Measurements from ENCODE around the gene NF2.

DNA sequence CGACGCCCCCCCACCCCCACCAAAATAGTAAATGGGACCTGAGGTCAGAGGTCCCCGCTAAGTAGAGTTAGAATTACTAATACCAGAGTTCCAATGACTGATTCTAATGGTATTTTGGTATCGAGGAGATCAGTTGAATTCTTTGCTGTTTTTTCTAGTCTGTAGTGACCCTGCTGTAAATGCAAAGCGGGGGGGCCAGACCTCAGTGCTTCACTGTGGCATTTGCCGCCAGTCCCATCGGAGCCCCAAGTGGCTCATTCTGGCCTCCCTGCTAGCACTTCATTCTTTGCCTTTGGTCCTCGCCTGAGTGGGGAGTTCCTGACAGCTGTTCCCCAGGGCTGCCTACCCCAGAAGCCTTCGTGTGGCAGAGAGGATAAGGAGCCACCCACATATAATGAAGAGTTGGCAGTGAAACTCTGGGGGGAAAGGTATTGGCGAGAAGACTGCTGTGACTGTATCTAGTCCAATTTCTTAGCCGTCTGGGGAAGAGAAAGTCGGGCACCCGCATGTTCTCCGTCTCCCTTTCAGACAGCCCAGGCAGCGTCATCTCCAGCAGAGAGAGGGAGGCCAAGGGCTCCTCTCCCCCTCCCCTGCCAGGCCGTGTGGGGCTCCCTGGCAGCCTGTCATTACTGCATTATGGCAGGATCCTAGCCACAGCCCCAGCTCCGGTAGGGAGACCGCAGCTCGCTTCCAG is 96.9 kb downstream of the NF2 start:
- TF ChIP-seq EZH2 (IDR thresholded peaks at IDR 0.05; ENCODE audit: insufficient read depth, poor library complexity, severe bottlenecking) (no peak), EZH2phosphoT487 (IDR thresholded peaks at IDR 0.05; ENCODE audit: insufficient read depth, low read depth) (no peak)
